ENCODE measurements around the gene NUP50. TPM values are rescaled to one million over a fixed set of nuclear protein-coding genes. Genes with fewer than 3 reads are reported as not detected.

The NUP50 gene
- total RNA-seq, 1 donor from 2014 or later = 79.0 TPM

GRCh38 chr22:45200860-45201511 is 37.3 kb downstream of the NUP50 start:
- Mint-ChIP-seq H3K36me3 (ENCODE audit: unreplicated experiment) (no peaks in the 10 kb centered on the region), H3K27me3 (ENCODE audit: unreplicated experiment) (peaks cover 7% of the 10 kb centered on the region), H3K4me1 (ENCODE audit: low read depth, unreplicated experiment) (peaks cover 23% of the 10 kb centered on the region), H3K27ac (ENCODE audit: unreplicated experiment) (peak overlapping the region; percentile 72), H3K9me3 (ENCODE audit: unreplicated experiment) (peaks cover 13% of the 10 kb centered on the region), H3K4me3 (ENCODE audit: unreplicated experiment) (peak overlapping the region; percentile 46)
- no peak for TF ChIP-seq CTCF (IDR thresholded peaks at IDR 0.05; ENCODE audit: partially characterized antibody, unreplicated experiment)
- DNase-seq = peak; percentile 62

- Mint-ChIP-seq H3K4me1 (ENCODE audit: low read depth, unreplicated experiment) (peaks cover 23% of the 10 kb centered on the region), H3K4me3 (ENCODE audit: unreplicated experiment) (no peak overlapping the region)
- DNase-seq = no peak
Measured at GRCh38 chr22:45201678-45202332, 38.1 kb downstream of the NUP50 start.

GRCh38 chr22:45202333-45203149 is 38.8 kb downstream of the NUP50 start:
- Mint-ChIP-seq H3K36me3 (ENCODE audit: unreplicated experiment) (no peaks in the 10 kb centered on the region), H3K27me3 (ENCODE audit: unreplicated experiment) (peaks cover 7% of the 10 kb centered on the region), H3K27ac (ENCODE audit: unreplicated experiment) (no peak overlapping the region), H3K4me3 (ENCODE audit: unreplicated experiment) (no peak overlapping the region), H3K9me3 (ENCODE audit: unreplicated experiment) (peaks cover 17% of the 10 kb centered on the region), H3K4me1 (ENCODE audit: low read depth, unreplicated experiment) (peaks cover 23% of the 10 kb centered on the region)
- no peak for DNase-seq
- no peak for TF ChIP-seq CTCF (IDR thresholded peaks at IDR 0.05; ENCODE audit: partially characterized antibody, unreplicated experiment)

More at GRCh38 chr22:45201678-45202332, 38.1 kb downstream of the NUP50 start:
- Mint-ChIP-seq H3K36me3 (ENCODE audit: unreplicated experiment) (no peaks in the 10 kb centered on the region), H3K27ac (ENCODE audit: unreplicated experiment) (peak overlapping the region; percentile 1), H3K9me3 (ENCODE audit: unreplicated experiment) (peaks cover 17% of the 10 kb centered on the region), H3K27me3 (ENCODE audit: unreplicated experiment) (peaks cover 7% of the 10 kb centered on the region)
- no peak for TF ChIP-seq CTCF (IDR thresholded peaks at IDR 0.05; ENCODE audit: partially characterized antibody, unreplicated experiment)

- H3K9me3 Mint-ChIP-seq (ENCODE audit: unreplicated experiment) = peaks cover 14% of the 10 kb centered on the region
- H3K27ac Mint-ChIP-seq (ENCODE audit: unreplicated experiment) = no peak overlapping the region
- H3K4me1 Mint-ChIP-seq (ENCODE audit: low read depth, unreplicated experiment) = peaks cover 26% of the 10 kb centered on the region
- TF ChIP-seq CTCF (IDR thresholded peaks at IDR 0.05; ENCODE audit: partially characterized antibody, unreplicated experiment) = no peak
- H3K27me3 Mint-ChIP-seq (ENCODE audit: unreplicated experiment) = peaks cover 7% of the 10 kb centered on the region
- H3K4me3 Mint-ChIP-seq (ENCODE audit: unreplicated experiment) = no peak overlapping the region
- no peak for DNase-seq
- H3K36me3 Mint-ChIP-seq (ENCODE audit: unreplicated experiment) = no peaks in the 10 kb centered on the region
Measured at GRCh38 chr22:45203150-45203951, 39.6 kb downstream of the NUP50 start.
